Erythroblast (primary cell): ENCODE measurements around the gene MOB3B.

Source experiments
- DNase-seq, 2 experiments: peaks; one replicate each; lab custom pipeline; 2025; lab: John Stamatoyannopoulos, UW
- GATA1 ChIP-seq: IDR thresholded peaks from 2 replicates; pipeline ENCODE4 v1.6.1; 2011; ENCODE audit warnings: low read depth, mild to moderate bottlenecking, control low read depth, low read length, moderate library complexity
- POLR2A ChIP-seq: IDR thresholded peaks from 2 replicates; pipeline ENCODE4 v1.6.1; 2011; ENCODE audit warnings: mild to moderate bottlenecking, low read length

Gene MOB3B

DNA sequence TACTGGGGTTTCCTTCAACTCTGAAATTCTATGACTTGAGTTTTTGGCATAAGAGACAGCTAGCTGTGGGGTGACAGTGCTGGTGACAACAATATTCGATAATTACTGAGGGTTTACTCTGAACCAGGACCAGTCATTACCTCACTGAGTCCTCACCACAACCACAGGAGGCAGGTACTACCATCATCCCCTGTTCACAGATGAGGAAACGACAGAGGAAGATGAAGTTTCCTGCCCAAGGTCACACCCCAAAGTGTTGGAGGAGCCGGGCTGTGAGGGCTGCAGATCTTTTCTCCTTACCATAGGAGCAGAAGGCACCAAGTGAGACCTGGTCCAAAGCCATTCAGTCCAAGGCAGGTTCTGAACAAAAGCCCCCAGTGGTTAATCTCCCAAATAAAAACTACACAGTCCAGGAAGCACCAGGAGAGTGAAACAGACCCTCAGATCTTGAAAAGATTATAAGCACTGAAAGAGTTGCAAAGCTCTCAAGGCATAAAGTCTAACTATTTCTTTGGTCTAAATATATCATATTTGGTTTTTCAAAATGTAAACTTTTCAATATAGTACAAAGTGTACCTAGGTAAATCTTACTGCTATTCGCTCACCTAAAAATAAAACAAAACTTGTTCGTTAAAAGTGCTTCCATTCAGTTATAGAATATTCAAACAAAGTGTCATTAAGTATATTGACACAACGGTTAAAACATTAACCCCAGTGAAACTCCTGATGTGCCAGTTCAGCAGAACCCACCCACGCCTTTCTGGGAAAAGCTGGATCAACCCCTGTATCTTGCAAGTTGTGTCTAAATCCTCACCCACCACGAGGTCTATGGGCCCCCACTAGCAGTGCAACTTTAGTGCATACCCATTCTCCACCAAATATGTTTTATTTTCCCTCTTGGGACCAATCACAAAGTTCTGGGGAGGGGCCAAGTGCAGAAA is 150.0 kb downstream of the MOB3B start:
- TF ChIP-seq GATA1: no peak
- TF ChIP-seq POLR2A: no peak
- DNase-seq: no peak

GRCh38 chr9:27377811-27378456 is 151.7 kb downstream of the MOB3B start:
- TF ChIP-seq GATA1 (no peak), POLR2A (no peak)
- no peak for DNase-seq

DNA sequence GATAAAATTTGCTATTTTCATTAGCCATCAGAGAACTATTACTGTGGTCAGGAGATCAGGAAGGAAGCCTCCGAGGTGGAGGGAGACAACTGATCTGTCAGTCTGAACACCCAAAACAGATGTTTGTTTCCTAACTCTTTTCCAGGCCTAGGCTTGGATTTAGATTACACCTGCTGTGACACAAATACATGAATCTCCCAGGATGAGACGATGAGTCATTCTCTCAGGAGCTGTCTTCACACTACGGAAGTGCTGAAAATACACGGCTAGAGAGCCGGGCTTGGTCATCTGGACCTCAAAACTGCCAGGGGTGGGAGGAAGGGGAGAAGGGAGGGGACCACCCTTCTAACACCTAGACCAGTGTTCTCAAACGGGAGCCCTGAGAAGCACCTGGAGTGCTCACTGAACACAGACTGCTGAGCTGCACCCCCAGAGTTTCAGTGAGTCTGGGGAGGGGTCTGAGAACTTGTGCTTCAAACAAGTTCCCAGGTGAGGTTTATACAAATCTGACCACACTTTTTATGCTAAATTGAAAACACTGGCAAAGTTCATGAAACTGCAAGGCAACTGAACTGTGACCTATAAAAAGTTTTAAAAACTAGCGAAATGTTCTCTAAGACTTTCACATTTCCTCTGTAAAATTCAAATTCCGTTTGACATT is 152.3 kb downstream of the MOB3B start:
- DNase-seq: no peak
- TF ChIP-seq POLR2A: no peak
- no peak for TF ChIP-seq GATA1

GRCh38 chr9:27373851-27374250 is 155.8 kb downstream of the MOB3B start:
- peak in 1 of 2 experiments; percentile 25 for DNase-seq
- no peak for TF ChIP-seq POLR2A
- TF ChIP-seq GATA1: no peak

DNA sequence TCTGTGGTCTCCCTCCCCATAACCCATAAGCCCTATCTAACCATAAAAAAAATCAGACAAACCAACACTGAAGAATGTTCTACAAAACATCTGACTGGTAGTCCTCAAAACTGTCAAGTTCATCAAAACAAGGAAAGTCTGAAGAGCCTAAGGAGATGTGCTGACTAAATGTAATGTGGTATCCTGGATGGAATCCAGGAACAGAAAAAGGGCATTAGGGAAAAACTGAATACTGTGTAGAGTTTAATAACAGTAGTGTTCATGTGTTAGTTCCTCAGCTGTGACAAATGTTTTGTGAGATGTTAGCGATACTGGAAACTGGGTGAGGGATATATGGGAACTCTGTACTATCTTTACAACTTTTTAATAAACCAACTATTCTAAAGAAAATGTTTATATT is 157.0 kb downstream of the MOB3B start:
- TF ChIP-seq GATA1 (no peak), POLR2A (no peak)
- DNase-seq: no peak

DNA sequence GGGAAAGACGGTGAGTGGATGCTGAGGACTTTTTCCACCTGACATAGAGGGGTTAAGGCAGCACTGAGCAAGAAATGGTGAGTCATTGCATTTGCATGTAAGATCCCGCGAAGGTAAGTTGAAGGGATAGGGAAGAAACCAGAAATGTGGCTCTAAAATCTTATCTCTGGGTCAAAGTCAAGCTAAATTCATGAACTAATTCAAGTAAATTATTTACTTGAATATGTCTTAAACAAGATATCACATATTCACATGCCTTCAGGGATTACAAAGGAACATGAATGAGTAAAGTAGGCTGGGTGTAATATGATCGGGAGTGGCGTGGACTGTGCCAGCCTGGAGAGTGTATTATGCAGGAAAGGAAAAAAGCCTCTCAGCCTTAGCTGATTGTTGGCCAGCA is 158.2 kb downstream of the MOB3B start:
- DNase-seq: no peak
- TF ChIP-seq POLR2A (no peak), GATA1 (no peak)

DNA sequence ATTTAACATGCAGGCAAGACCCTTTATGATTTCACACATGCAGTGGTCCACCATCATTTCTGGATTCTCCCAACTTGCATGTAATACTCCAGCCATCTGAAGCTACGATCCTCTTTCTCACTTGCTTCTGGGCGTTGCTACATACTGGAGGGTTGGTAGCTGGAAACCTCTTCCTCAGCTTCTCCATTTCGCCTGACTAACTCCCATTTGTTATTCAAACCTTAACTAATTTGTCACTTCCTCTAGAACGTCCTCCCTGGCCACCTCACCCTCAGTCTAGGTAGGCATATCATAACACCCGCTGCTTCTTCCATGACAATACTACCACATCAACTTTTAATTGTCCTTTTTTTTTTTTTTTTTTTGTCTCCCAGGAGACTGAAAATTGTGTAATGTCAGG is 160.0 kb downstream of the MOB3B start:
- DNase-seq: no peak
- TF ChIP-seq GATA1 (no peak), POLR2A (no peak)

GRCh38 chr9:27368316-27368985 is 161.2 kb downstream of the MOB3B start:
- no peak for TF ChIP-seq GATA1
- TF ChIP-seq POLR2A: no peak
- DNase-seq: no peak

- TF ChIP-seq POLR2A (no peak), GATA1 (no peak)
- DNase-seq: no peak
Measured at GRCh38 chr9:27367921-27368315, 161.7 kb downstream of the MOB3B start.

DNA sequence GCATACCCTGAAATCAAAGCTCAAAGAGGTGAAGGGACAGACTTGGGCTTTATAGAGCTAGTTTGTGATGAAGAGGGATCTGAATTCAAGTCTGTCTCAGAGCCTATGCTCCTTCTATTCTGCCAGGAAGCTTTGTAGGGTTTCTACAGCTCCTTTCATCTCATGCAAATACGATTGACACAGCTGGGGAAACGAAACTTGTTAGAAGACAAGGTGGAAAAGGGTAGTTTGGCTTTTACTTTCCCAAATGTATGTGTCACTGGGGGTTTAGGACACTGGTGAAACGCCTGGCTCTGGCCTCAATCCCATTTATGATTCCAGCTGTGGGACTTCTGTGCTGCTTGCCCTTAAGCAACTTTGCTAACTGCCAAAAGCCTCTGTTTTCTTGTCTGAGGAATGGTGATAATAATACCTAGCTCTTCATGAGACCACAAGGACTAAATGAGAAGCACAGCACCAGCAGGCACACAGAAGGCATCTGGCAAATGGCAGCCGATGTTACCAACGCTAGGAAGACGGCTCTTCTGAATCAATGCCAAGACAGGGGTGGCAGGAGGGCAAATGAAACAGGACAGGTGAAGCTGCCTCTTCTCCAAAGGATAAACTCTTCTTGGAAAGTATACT is 162.3 kb downstream of the MOB3B start:
- no peak for TF ChIP-seq GATA1
- DNase-seq: no peak

- no peak for TF ChIP-seq POLR2A
- no peak for TF ChIP-seq GATA1
- DNase-seq: no peak
Measured at GRCh38 chr9:27365707-27366376, 163.8 kb downstream of the MOB3B start.

GRCh38 chr9:27362447-27363210 is 167.0 kb downstream of the MOB3B start:
- no peak for TF ChIP-seq POLR2A
- TF ChIP-seq GATA1: no peak
- no peak for DNase-seq

DNA sequence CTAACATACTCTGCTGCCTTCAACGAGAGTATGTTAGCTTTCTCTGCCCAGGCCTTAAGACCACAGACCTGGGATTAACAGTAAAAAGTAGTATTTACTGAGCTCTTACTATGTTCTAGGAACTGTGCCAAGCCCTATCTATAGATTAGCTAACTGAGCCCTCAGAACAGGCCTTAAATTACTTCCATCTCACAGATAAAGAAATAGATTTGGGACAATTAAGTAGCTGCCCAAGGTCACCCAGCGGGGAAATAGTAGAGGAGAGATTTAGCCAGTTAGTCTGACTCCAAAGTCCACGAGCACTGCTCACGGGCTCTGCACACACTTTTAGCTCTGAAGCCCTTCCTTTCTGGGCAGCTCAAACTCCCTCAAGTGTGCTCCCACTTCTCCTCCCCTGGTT is 168.1 kb downstream of the MOB3B start:
- TF ChIP-seq POLR2A: no peak
- TF ChIP-seq GATA1: no peak
- DNase-seq: peak; percentile 8 to 36

DNA sequence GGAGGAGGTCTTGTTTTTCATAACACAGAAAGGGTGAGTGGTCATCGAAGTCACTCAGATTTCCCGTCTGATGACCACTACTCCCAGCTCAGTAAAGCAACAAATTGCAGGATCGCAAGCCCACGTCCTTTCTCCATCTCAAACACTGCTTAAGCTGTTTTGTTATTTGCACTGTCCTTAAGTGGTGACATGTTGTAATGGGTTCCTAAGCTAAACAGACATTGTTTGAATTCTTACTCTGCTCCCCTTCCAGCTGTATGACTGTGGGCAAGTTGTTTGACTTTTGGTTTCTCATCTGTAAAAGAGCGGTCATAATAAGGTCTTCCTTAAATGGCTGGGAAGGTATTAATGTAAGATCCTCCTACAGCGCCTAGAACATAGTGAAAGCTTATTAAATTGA is 169.9 kb downstream of the MOB3B start:
- TF ChIP-seq POLR2A (no peak), GATA1 (no peak)
- DNase-seq: no peak
